Glomerular visceral epithelial cell (primary cell): ENCODE measurements around the gene NACAD.
"Not testable (repeated sequence)": the region's sequence is repeated elsewhere in the genome, so short reads cannot be mapped to it uniquely, and the experiment has no call there.

ENCODE experiments used
- DNase-seq: peaks from one replicate; pipeline ENCODE4 v3.0.0-alpha.2; 2016; ENCODE audit errors: extremely low spot score

NACAD gene

GRCh38 chr7:45117582-45117981, 28.8 kb upstream of the NACAD start:
- no peak for DNase-seq

GRCh38 chr7:45116048-45116447, 27.3 kb upstream of the NACAD start:
- DNase-seq: no peak

- DNase-seq: no peak
Observed at GRCh38 chr7:45114926-45115325, 26.2 kb upstream of the NACAD start.

GRCh38 chr7:45114257-45114656, 25.5 kb upstream of the NACAD start:
- DNase-seq: not testable (repeated sequence)

- no peak for DNase-seq
Observed at GRCh38 chr7:45112648-45113047, 23.9 kb upstream of the NACAD start.

GRCh38 chr7:45111298-45112223, 22.8 kb upstream of the NACAD start, which contains the start of gene TBRG4:
TBRG4 (minus strand) TSS chr7:45111697; CDS start chr7:45109237, 2,460 bp downstream.
- DNase-seq: peak; percentile 93

GRCh38 chr7:45108863-45109262, 20.1 kb upstream of the NACAD start:
- no peak for DNase-seq

GRCh38 chr7:45107356-45107755, 18.6 kb upstream of the NACAD start:
- no peak for DNase-seq

GRCh38 chr7:45106820-45107219, 18.1 kb upstream of the NACAD start:
- DNase-seq: no peak

GRCh38 chr7:45105588-45106188, 16.9 kb upstream of the NACAD start:
- no peak for DNase-seq

GRCh38 chr7:45104844-45105587, 16.2 kb upstream of the NACAD start:
- no peak for DNase-seq

- DNase-seq: no peak
Observed at GRCh38 chr7:45103958-45104843, 15.4 kb upstream of the NACAD start.

- no peak for DNase-seq
Observed at GRCh38 chr7:45102785-45103712, 14.3 kb upstream of the NACAD start.

- DNase-seq: no peak
Observed at GRCh38 chr7:45101748-45102147, 13.0 kb upstream of the NACAD start.

- DNase-seq: no peak
Observed at GRCh38 chr7:45100761-45101480, 12.2 kb upstream of the NACAD start.

GRCh38 chr7:45099891-45100760, 11.4 kb upstream of the NACAD start:
- DNase-seq: no peak

- no peak for DNase-seq
Observed at GRCh38 chr7:45098983-45099839, 10.4 kb upstream of the NACAD start.

GRCh38 chr7:45092931-45093235, 4.1 kb upstream of the NACAD start:
- DNase-seq: no peak
